Thymus (tissue), 11 donors: ENCODE results near the gene CALML5. TPM values are rescaled to one million over a fixed set of nuclear protein-coding genes. Genes with fewer than 3 reads are reported as not detected.
A peak's percentile ranks its signal among the peaks of the same experiment; 100 is the strongest.

Experiments
- DNase-seq, 9 donors: peaks; one replicate each; pipeline ENCODE4 v3.0.0-alpha.2; 2013; ENCODE audit warnings: low spot score in 9 of 9, low read depth in 6 of 9, missing footprints in 1 of 9
- H3K27ac ChIP-seq, 2 donors: one replicate each; pipeline ENCODE4 v1.5.1; 2013; ENCODE audit warnings: control low read depth in 1 of 2, low read depth in 1 of 2, low read length in 1 of 2, mild to moderate bottlenecking in 1 of 2, moderate library complexity in 1 of 2
- H3K27me3 ChIP-seq, 2 donors: one replicate each; pipeline ENCODE4 v1.5.1; 2013; ENCODE audit warnings: low read length in 1 of 2; ENCODE audit not compliant: control insufficient read depth in 2 of 2, insufficient read depth in 1 of 2
- H3K36me3 ChIP-seq, 2 donors: one replicate each; pipeline ENCODE4 v1.5.1; 2013; ENCODE audit warnings: low read length in 1 of 2, mild to moderate bottlenecking in 1 of 2, moderate library complexity in 1 of 2; ENCODE audit not compliant: control insufficient read depth in 2 of 2, insufficient read depth in 2 of 2
- H3K4me1 ChIP-seq, 2 donors: one replicate each; pipeline ENCODE4 v1.5.1; 2013; ENCODE audit warnings: low read length in 2 of 2; ENCODE audit not compliant: control insufficient read depth in 2 of 2, insufficient read depth in 2 of 2
- H3K4me3 ChIP-seq, 2 donors: one replicate each; pipeline ENCODE4 v1.5.1; 2013; ENCODE audit warnings: low read length in 2 of 2, control low read depth in 1 of 2, mild to moderate bottlenecking in 1 of 2
- H3K9me3 ChIP-seq, 2 donors: one replicate each; pipeline ENCODE4 v1.5.1; 2013; ENCODE audit warnings: low read length in 1 of 2, mild to moderate bottlenecking in 1 of 2; ENCODE audit not compliant: control insufficient read depth in 2 of 2, insufficient read depth in 1 of 2
- WGBS: extraction: QIAGEN DNeasy Blood & Tissue Kit; methylation state at CpG from one replicate; pipeline ENCODE4 v1.1.7; 2013; 5-methylcytosine and 5-hydroxymethylcytosine counted together
- polyA plus RNA-seq: library from polyadenylated mRNA; stranded (reverse); fragments of 200-250 nt; gene quantifications from one replicate; pipeline ENCODE4 v1.2.3, GENCODE V29; 2013
- total RNA-seq: library from RNA; stranded (reverse); fragments of 120-200 nt; gene quantifications from one replicate; pipeline ENCODE4 v1.2.4, GENCODE V29; 2013
- donor health status: healthy.

The CALML5 gene
- total and polyA plus RNA-seq, 2 donors: 32.6 to 368 TPM

DNA sequence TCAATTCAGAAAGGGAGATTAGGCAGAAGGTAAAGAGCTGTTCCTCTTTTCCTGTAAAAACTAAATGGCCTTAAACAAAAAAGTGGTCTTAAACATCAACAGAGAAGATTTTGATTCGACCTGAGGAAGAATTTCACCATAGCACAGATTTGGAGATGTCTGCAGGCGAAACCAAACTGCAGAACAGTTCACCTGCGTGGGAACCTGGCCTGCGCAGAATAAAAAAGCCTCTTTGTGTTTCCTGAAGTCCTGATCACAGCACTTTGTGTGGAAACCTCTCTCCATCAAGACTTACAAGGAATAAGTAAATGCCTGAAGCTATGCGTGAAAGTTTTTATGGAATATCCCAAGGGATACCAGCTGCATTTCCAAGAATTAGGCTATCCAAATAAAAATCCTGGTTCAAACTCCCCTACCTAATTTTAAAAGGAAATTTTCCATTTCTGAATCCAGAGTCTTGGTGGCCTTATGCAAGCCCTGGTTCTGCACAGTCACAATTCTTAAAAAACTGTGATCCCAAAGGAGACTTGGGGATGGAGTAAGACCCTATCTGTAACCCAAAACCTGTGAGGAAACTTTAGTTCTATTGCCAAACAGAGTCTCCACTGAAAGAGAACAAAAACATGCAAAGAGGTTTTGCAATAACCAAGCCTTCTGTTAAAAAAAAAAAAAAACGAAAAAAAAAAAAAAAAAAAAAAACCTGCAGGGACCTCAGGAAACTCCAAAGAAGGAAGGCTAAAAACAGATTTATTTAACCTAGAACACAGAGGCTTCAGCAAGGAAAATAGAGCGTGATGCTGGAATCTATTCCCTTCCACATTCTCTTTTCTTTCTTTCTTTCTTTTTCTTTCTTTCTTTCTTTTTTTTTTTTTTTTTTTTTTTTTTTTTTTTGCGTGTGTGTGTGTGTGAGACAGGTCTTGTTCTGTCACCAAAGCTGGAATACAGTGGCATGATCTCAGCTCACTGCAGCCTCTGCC, 35.8 kb upstream of the CALML5 start:
- Histone ChIP-seq H3K27me3 (no peaks in the 10 kb centered on the region), H3K4me3 (no peak overlapping the region), H3K36me3 (no peaks in the 10 kb centered on the region), H3K4me1 (peaks cover 0 to 16% of the 10 kb centered on the region in 2 donors), H3K27ac (peak overlapping the region; percentile 11 to 72), H3K9me3 (no peaks in the 10 kb centered on the region)
- DNase-seq: no peak
- WGBS: 72% methylated on average over 8 of the region's 8 CpGs

DNA sequence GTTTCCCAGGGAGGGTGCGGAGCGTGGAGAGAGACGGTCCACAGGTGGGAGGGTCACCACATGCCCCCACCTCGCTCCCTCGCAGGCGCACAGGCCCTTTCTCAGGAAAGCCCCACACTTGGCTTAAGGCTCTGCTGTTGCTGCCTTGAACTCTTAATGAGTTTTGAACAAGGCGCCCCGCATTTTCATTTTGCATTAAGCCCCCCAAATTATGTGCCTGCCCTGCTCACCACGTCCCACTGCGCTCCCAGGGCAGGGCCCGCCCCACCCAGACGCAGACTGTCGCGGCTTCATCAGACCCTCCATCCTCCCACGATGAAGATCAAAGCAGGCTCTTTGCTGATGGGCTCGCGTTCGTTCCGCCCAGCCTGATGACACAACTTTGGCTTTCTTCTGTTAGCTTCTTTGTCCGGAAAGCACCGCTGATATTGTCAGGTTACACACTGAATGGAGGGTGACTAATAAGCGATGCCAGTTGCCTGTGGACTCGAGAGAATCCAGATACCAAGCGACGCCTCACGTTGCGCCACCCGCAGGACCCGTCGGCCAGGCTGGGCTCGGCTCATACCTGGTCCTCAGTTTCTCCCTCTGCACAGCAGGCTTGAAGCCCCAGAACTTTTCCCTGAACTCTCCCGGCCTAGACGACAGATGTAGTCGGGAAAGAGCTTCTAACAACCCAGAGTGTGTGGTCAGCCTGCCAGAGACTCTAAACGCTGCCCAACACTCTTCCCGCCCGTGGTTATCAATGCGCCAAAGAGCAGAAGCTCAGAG, 34.9 kb upstream of the CALML5 start:
- Histone ChIP-seq H3K4me1 (peaks cover 0 to 13% of the 10 kb centered on the region in 2 donors), H3K27ac (peak overlapping the region; percentile 68 to 72), H3K9me3 (no peaks in the 10 kb centered on the region), H3K4me3 (no peak overlapping the region), H3K27me3 (no peaks in the 10 kb centered on the region), H3K36me3 (no peaks in the 10 kb centered on the region)
- no peak for DNase-seq
- 91% methylated on average over 38 of the region's 38 CpGs for WGBS

DNA sequence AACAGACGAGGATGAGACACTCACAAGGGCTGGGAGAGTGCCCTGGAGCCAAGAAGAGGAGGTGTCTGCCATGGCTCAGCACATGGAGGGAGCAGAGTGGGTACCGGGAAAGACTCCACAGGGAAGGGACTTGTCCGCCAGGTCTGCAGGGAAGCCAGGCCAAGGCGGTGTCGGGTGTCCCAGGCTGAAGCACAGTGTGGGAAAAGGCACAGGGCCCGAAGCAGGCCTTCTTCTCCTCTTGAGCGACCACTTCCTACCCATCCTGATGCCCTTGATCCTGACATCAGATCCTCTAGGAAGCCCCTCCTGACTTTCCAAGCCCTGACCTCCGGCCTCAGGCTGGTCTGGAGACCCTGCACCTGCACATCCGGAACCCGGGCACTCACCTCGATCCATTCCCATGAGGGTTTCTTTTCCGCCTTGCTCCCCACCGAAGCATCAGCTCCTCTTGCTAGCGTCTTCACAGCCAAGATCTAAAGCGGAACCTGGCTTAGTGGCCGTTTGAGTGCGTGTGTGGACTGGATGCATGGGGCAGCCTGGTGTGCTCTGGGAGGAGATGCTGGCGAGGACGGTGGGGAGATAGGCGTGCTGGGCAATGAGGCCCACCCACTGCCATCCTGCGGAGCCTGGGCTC, 33.8 kb upstream of the CALML5 start:
- Histone ChIP-seq H3K27me3 (no peaks in the 10 kb centered on the region), H3K4me1 (peaks cover 0 to 9% of the 10 kb centered on the region in 2 donors), H3K9me3 (no peaks in the 10 kb centered on the region), H3K27ac (no peak overlapping the region), H3K4me3 (no peak overlapping the region), H3K36me3 (no peaks in the 10 kb centered on the region)
- 93% methylated on average over 21 of the region's 21 CpGs for WGBS
- DNase-seq: no peak

DNA sequence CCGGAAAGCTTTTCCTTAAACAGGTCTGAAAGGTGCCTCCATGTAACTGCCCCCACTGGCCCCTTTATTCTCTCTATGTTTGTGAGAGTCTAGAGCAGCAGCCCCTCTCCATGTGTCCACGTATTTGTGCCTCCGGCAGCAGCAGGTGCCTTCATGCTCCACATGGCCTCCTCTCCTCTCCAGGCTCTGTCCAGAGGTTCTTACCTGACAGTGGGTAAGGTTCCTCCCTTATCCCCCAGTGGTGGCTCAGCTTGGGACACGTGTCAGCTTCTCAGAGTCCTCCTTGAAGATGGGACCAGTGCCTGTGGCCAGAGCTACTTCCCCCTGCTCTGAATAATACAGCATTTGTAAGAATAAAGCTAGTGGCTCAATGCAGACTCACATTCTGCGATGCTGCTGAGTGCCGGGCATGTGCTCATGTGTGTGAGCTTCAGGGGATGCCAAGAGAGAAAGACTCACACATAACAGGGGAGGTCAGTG, 33.3 kb upstream of the CALML5 start:
- no peak for DNase-seq
- H3K27me3 ChIP-seq: no peaks in the 10 kb centered on the region
- no peaks in the 10 kb centered on the region for H3K9me3 ChIP-seq
- H3K27ac ChIP-seq: no peak overlapping the region
- H3K4me1 ChIP-seq: peaks cover 3 to 14% of the 10 kb centered on the region in 2 donors
- WGBS: 97% methylated on average over 6 of the region's 6 CpGs
- H3K36me3 ChIP-seq: no peaks in the 10 kb centered on the region
- H3K4me3 ChIP-seq: no peak overlapping the region

DNA sequence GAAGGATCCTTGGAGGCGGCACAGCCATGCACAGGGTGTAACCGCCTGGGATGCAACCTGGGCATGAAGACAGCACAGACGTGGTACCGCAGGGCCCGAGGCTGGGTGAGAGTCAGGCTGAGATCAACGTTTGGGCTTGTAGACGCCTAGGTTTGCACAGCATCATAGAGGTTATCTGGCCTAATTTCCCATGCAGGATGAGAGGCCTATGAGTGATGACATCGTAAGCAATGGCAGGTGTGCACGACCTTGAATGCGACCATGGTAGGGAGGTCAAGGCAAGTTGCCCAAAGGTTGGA, 32.9 kb upstream of the CALML5 start:
- Histone ChIP-seq H3K4me1 (peaks cover 4 to 17% of the 10 kb centered on the region in 2 donors), H3K27ac (no peak overlapping the region), H3K27me3 (no peaks in the 10 kb centered on the region), H3K36me3 (no peaks in the 10 kb centered on the region), H3K4me3 (no peak overlapping the region), H3K9me3 (no peaks in the 10 kb centered on the region)
- no peak for DNase-seq
- WGBS: 96% methylated on average over 10 of the region's 10 CpGs

DNA sequence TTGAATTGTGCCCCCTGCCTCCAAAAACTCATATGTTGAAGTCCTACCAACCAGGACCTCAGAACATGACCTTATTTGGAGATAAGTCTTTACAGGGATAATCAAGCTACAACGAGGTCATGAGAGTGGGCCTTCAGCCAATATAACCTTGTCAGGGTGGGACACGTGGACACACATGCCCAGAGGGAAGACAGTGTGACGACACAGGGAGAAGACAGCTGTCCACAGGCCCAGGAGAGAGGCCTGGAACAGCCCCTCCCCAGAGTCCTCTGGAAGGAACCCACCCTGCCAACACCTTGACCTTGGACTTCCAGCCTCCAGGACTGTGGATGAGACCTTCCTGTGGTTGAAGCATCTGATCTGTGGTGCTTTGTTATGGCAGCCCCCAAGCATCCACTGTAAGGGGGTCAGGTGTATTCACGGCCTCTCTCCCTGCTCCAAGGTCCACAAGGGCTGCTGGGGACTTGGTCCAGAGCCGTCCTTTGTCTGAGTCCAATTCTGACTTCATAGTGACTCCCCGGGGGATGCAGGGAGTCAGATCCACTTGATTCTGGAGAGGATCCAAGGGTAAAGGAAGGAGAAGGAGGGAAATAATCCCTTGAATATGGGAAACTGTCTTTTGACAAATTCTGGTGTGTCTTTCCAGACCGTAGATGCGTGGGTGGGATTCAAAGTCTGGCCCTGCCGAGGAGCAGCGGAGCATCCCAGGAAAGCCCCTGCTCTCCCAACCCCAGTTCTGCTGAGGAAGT, 32.4 kb upstream of the CALML5 start:
- 94% methylated on average over 10 of the region's 10 CpGs for WGBS
- Histone ChIP-seq H3K4me1 (peaks cover 4 to 22% of the 10 kb centered on the region in 2 donors), H3K27ac (peak overlapping the region in 1 of 2 donors; percentile 4)

DNA sequence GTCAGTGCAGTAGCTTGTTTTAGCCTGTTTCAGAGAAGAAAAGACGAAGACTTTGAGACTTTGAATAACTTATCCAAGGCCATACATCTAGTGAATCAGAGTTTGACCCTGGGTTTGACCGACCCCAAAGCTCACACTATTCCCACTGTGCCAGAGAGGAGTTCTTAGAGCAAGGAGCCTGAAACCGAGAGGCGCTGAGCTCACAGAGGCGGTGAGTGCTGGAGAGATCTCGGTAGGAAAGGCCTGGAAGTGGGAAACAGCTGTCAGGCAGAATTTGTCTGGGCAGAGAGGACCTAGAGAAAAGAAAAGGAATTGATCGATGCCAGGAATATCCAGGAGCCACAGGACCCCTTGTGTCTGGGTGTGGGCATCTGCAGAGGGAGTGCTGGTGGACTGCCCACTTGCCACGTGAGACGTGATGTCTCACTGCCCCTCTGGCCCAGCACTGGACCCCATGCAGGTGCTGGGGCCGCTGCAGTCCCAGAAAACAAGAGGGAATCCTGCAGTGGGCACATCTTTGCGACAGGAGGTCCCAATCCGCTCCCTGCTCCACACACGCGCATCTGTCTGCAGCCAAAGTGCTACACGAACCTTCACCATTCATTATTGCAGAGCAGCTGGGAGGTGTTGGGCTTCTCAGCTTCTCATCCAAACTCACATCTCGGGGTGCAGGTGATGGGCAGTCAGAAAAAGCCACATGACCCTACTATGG, 31.6 kb upstream of the CALML5 start:
- DNase-seq: no peak
- no peak overlapping the region for H3K27ac ChIP-seq
- 97% methylated on average over 16 of the region's 16 CpGs for WGBS

More for the DNA sequence above, 32.4 kb upstream of the CALML5 start:
- no peak overlapping the region for H3K4me3 ChIP-seq
- no peak for DNase-seq
- no peaks in the 10 kb centered on the region for H3K9me3 ChIP-seq
- H3K36me3 ChIP-seq: no peaks in the 10 kb centered on the region
- H3K27me3 ChIP-seq: no peaks in the 10 kb centered on the region

DNA sequence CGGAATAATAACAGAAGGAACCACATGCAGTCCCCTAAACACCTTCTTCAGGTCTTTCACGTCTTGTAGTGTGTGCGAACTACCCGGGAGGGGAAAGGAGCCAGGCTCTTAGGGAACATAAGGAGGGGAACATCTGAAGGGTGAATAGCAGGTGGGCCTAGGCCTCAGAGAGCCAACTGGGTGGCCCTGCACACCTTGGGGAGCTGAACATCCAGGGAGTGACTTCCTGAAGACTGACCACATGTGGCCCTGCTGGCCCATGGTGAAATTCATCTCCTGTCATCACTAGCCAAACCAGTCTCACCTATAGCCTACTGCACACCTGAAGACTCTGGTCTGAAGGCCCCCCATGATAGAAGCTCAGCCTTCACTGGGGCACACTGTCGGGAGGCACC, 31.0 kb upstream of the CALML5 start:
- no peak for DNase-seq
- Histone ChIP-seq H3K27ac (no peak overlapping the region), H3K4me1 (peaks cover 4 to 22% of the 10 kb centered on the region in 2 donors), H3K36me3 (no peaks in the 10 kb centered on the region), H3K4me3 (no peak overlapping the region), H3K9me3 (no peaks in the 10 kb centered on the region), H3K27me3 (no peaks in the 10 kb centered on the region)
- 96% methylated on average over 5 of the region's 5 CpGs for WGBS

More for the DNA sequence above, 31.6 kb upstream of the CALML5 start:
- H3K36me3 ChIP-seq: no peaks in the 10 kb centered on the region
- H3K4me1 ChIP-seq: peaks cover 4 to 22% of the 10 kb centered on the region in 2 donors
- H3K9me3 ChIP-seq: no peaks in the 10 kb centered on the region
- no peaks in the 10 kb centered on the region for H3K27me3 ChIP-seq
- H3K4me3 ChIP-seq: no peak overlapping the region
